CD4-positive, alpha-beta T cell treated with Interleukin-4 for 4 hours (primary cell): ENCODE measurements around the gene RARB.

Source experiments
- DNase-seq: peaks from one replicate; pipeline ENCODE4 v3.0.0-alpha.2; 2020

The RARB gene

DNA sequence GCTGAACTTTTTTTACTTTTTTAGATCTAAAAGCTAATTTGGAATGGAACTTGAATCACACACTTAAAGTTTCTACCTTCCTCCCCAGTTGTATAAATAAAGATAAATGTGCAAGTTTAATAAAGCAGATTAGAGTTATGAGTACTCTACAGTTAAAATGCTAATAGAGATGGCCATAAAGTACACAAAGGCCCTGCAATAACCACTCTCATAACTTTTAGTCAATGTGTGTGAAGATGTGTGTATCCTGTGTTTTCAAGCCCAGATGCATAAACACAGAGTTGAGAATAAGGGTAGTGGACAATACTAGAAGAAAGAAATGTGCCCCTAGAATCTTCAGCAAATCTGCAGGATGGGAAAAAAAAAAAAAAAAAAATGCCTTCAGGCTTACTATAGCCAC is 191.3 kb downstream of the RARB start:
- DNase-seq: no peak

- DNase-seq: no peak
Measured at GRCh38 chr3:25620493-25620892, 192.4 kb downstream of the RARB start.

DNA sequence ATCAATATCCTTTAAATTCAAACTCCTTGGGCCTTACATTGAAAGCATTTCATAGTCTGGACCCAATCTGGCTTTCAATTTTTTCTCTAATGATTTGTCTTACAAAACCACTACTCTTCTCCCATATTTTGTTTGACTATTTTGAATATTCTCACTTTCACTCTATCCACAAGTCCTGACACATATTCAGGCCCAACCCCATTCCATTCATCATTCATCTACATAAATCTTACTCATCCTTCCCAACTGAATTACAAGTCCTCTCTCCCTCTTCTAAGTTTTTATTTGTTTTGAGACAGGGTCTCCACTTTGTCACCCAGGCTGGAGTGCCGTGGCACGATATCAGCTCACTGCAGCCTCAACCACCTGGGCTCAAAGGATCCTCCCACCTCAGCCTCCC is 193.0 kb downstream of the RARB start:
- DNase-seq: no peak

- DNase-seq: no peak
Measured at GRCh38 chr3:25631989-25632388, 203.9 kb downstream of the RARB start.

DNA sequence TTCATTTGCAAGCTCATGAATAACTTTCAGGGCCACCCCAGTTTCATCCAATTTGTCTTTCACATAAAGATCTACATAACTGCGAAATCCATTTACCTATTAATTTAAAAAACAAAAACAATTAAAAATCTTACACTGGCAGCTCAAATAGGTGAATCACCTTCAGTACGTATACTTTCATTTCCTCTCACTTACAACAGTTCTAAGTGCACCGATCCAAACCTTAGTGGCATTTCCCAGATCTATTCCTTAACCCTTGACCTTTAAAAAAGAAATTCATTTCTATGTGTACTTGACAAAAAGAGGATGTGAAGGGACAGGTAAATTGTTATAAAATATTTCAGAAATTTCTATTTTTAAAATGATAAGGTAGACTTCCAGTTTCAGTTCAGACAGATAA is 205.9 kb downstream of the RARB start:
- no peak for DNase-seq

- DNase-seq: no peak
Measured at GRCh38 chr3:25635038-25635437, 207.0 kb downstream of the RARB start.
